H9 (cell line): ENCODE results near the gene RAB3IL1. TPM values are rescaled to one million over a fixed set of nuclear protein-coding genes. Genes with fewer than 3 reads are reported as not detected.
A peak's percentile ranks its signal among the peaks of the same experiment; 100 is the strongest.

Source experiments
- DNase-seq: peaks from one replicate; pipeline ENCODE4 v3.0.0-alpha.2; 2017
- H2AFZ ChIP-seq: one replicate; pipeline ENCODE4 v1.6.1; 2013; ENCODE audit warnings: mild to moderate bottlenecking, low read length, control low read depth, moderate library complexity
- H2AK5ac ChIP-seq: 2 replicates; pipeline ENCODE4 v1.6.1; 2013; ENCODE audit warnings: low read length, control low read depth, mixed read lengths; ENCODE audit not compliant: insufficient read length
- H2BK120ac ChIP-seq: one replicate; pipeline ENCODE4 v1.6.1; 2013; ENCODE audit warnings: low read depth, mild to moderate bottlenecking, low read length, control low read depth, inconsistent platforms; ENCODE audit not compliant: poor library complexity, severe bottlenecking
- H2BK12ac ChIP-seq: 2 replicates; pipeline ENCODE4 v1.6.1; 2013; ENCODE audit warnings: low read length, control low read depth, mixed read lengths, low read depth; ENCODE audit not compliant: insufficient read length
- H2BK15ac ChIP-seq: 2 replicates; pipeline ENCODE4 v1.6.1; 2013; ENCODE audit warnings: low read depth, low read length, control low read depth
- H2BK20ac ChIP-seq: one replicate; pipeline ENCODE4 v1.6.1; 2013; ENCODE audit warnings: low read depth, mild to moderate bottlenecking, low read length, control low read depth, inconsistent platforms; ENCODE audit not compliant: poor library complexity, severe bottlenecking
- H2BK5ac ChIP-seq: 2 replicates; pipeline ENCODE4 v1.6.1; 2013; ENCODE audit warnings: low read length, control low read depth, mixed read lengths; ENCODE audit not compliant: insufficient read length
- H3K14ac ChIP-seq: 2 replicates; pipeline ENCODE4 v1.6.1; 2013; ENCODE audit warnings: low read length, control low read depth; ENCODE audit not compliant: insufficient read depth
- H3K18ac ChIP-seq: 2 replicates; pipeline ENCODE4 v1.6.1; 2013; ENCODE audit warnings: low read depth, mild to moderate bottlenecking, mixed read lengths, low read length, control low read depth; ENCODE audit not compliant: insufficient read length
- H3K23ac ChIP-seq: 2 replicates; pipeline ENCODE4 v1.6.1; 2013; ENCODE audit warnings: low read length, control low read depth, mixed read lengths, low read depth; ENCODE audit not compliant: insufficient read length
- H3K23me2 ChIP-seq: 2 replicates; pipeline ENCODE4 v1.6.1; 2013; ENCODE audit warnings: low read depth, mild to moderate bottlenecking, mixed read lengths, low read length, control low read depth; ENCODE audit not compliant: insufficient read length, poor library complexity, severe bottlenecking
- H3K27ac ChIP-seq: 2 replicates; pipeline ENCODE4 v1.5.1; 2013; ENCODE audit warnings: low read length, control low read depth, mixed read lengths, low read depth; ENCODE audit not compliant: insufficient read length
- H3K27me3 ChIP-seq: 2 replicates; pipeline ENCODE4 v1.6.1; 2013; ENCODE audit warnings: low read length, control low read depth, inconsistent platforms; ENCODE audit not compliant: insufficient read depth
- H3K4ac ChIP-seq: 2 replicates; pipeline ENCODE4 v1.6.1; 2013; ENCODE audit warnings: low read depth, mild to moderate bottlenecking, control low read depth, inconsistent platforms, low read length, moderate library complexity
- H3K4me1 ChIP-seq: 2 replicates; pipeline ENCODE4 v1.6.1; 2013; ENCODE audit warnings: low read length, control low read depth, inconsistent platforms; ENCODE audit not compliant: insufficient read depth
- H3K4me2 ChIP-seq: 2 replicates; pipeline ENCODE4 v1.6.1; 2013; ENCODE audit warnings: low read length, control low read depth, mixed read lengths; ENCODE audit not compliant: insufficient read length, insufficient read depth
- H3K56ac ChIP-seq: 2 replicates; pipeline ENCODE4 v1.6.1; 2013; ENCODE audit warnings: low read depth, mild to moderate bottlenecking, mixed read lengths, low read length, control low read depth; ENCODE audit not compliant: insufficient read length
- H3K79me1 ChIP-seq: 2 replicates; pipeline ENCODE4 v1.6.1; 2013; ENCODE audit warnings: low read depth, mild to moderate bottlenecking, moderate library complexity, low read length, control low read depth, inconsistent platforms; ENCODE audit not compliant: insufficient read depth, poor library complexity, severe bottlenecking
- H3K79me2 ChIP-seq: 2 replicates; pipeline ENCODE4 v1.6.1; 2013; ENCODE audit warnings: low read length, control low read depth, inconsistent platforms; ENCODE audit not compliant: insufficient read depth
- H3K9ac ChIP-seq: 2 replicates; pipeline ENCODE4 v1.6.1; 2013; ENCODE audit warnings: low read length, control low read depth, mixed read lengths; ENCODE audit not compliant: insufficient read length; ENCODE audit errors: extremely low read depth
- H3K9me3 ChIP-seq: one replicate; pipeline ENCODE4 v1.6.1; 2013; ENCODE audit warnings: low read depth, low read length, inconsistent platforms; ENCODE audit not compliant: control insufficient read depth
- H3T11ph ChIP-seq: one replicate; pipeline ENCODE4 v1.6.1; 2013; ENCODE audit warnings: mild to moderate bottlenecking, low read length, control low read depth, inconsistent platforms
- H4K20me1 ChIP-seq: one replicate; pipeline ENCODE4 v1.6.1; 2013; ENCODE audit not compliant: control insufficient read depth, insufficient read length, insufficient read depth
- H4K5ac ChIP-seq: 2 replicates; pipeline ENCODE4 v1.6.1; 2013; ENCODE audit warnings: low read depth, mild to moderate bottlenecking, mixed read lengths, low read length, control low read depth; ENCODE audit not compliant: insufficient read length
- H4K8ac ChIP-seq: replicated peaks from 2 replicates; pipeline ENCODE4 v1.6.1; 2013; ENCODE audit warnings: low read length, control low read depth, mixed read lengths, low read depth; ENCODE audit not compliant: insufficient read length
- H4K91ac ChIP-seq: 2 replicates; pipeline ENCODE4 v1.6.1; 2013; ENCODE audit warnings: low read depth, mild to moderate bottlenecking, moderate library complexity, mixed read lengths, low read length, control low read depth; ENCODE audit not compliant: insufficient read length
- H3K27ac Mint-ChIP-seq, 3 experiments: 2 replicates in 2 of 3; 3 replicates in 1 of 3; pipeline ENCODE4 v1.8.0; 2020 to 2021; ENCODE audit warnings: mixed read lengths in 3 of 3, mild to moderate bottlenecking in 1 of 3, moderate library complexity in 1 of 3
- H3K27me3 Mint-ChIP-seq: 2 replicates; pipeline ENCODE4 v1.8.0; 2021; ENCODE audit warnings: low read depth, mild to moderate bottlenecking, moderate library complexity, mixed read lengths
- H3K36me3 Mint-ChIP-seq, 3 experiments: 2 replicates in 2 of 3; 3 replicates in 1 of 3; pipeline ENCODE4 v1.8.0; 2020 to 2021; ENCODE audit warnings: low read depth in 3 of 3, mixed read lengths in 3 of 3; ENCODE audit not compliant: insufficient read depth in 1 of 3
- H3K4me1 Mint-ChIP-seq, 2 experiments: 2 replicates each; pipeline ENCODE4 v1.8.0; 2020; ENCODE audit warnings: mixed read lengths in 2 of 2
- H3K4me3 Mint-ChIP-seq, 2 experiments: 2 replicates in 1 of 2; 3 replicates in 1 of 2; pipeline ENCODE4 v1.8.0; 2020 to 2021; ENCODE audit warnings: mild to moderate bottlenecking in 2 of 2, mixed read lengths in 2 of 2, moderate library complexity in 1 of 2
- H3K9me3 Mint-ChIP-seq, 2 experiments: 2 replicates in 1 of 2; 3 replicates in 1 of 2; pipeline ENCODE4 v1.8.0; 2020; ENCODE audit warnings: mild to moderate bottlenecking in 2 of 2, mixed read lengths in 2 of 2, moderate library complexity in 1 of 2
- CTCF ChIP-seq: fragments of 200-600 bp; sonication (generic); conservative IDR thresholded peaks from 3 replicates; pipeline ENCODE4 v1.8.0; 2021; ENCODE audit warnings: antibody characterized with exemption, mild to moderate bottlenecking
- WGBS: extraction: QIAGEN DNeasy Blood & Tissue Kit; methylation state at CpG from one replicate; pipeline ENCODE4 v1.1.7; 2013; ENCODE audit warnings: missing lambda C conversion rate, low lambda C conversion rate, mixed read lengths; ENCODE audit not compliant: insufficient read length; ENCODE audit errors: extremely low coverage; 5-methylcytosine and 5-hydroxymethylcytosine counted together
- total RNA-seq: library from RNA; stranded (reverse); gene quantifications from 2 replicates; pipeline ENCODE4 v1.2.1, GENCODE V29; 2021

The RAB3IL1 gene
- total RNA-seq, 1 experiment from 2014 or later: 2.4 TPM

DNA sequence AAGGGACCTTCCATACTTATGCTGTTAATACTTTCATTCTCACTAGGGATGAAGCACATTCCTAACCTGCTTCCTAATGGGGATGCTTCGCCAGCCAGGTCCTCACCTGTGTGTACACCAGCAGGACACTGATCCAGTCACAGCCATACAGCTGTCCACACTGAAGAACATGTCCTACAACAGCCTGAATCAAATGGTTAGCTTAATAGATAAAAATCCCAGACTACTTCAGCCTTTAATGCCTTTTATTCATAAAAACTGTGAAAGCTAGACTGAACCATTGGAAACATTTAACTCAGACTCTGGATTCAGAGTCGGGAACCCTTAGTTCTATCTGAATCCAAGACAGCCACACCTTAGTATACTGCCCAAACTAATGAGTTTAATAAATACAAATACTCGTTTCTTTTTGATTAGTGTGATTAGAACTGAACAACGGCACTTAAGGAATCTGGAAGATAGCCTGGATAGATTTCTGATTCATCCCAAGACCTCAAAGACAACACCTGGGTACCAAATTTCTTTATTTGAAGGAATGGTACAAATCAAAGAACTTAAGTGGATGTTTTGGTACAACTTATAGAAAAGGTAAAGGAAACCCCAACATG, 46.8 kb upstream of the RAB3IL1 start:
- H3K4me2 ChIP-seq: no peak overlapping the region
- peak overlapping the region in 1 of 3 experiments; percentile 86; a peak in 1 of 7 replicates for H3K27ac Mint-ChIP-seq
- H3K79me2 ChIP-seq: peaks cover 14% of the 10 kb centered on the region

More for the DNA sequence above, 46.8 kb upstream of the RAB3IL1 start:
- TF ChIP-seq CTCF: no peak
- DNase-seq: no peak
- H2BK120ac ChIP-seq: no peak overlapping the region
- H3K27ac ChIP-seq: no peak overlapping the region
- Mint-ChIP-seq H3K27me3 (no peaks in the 10 kb centered on the region), H3K9me3 (no peaks in the 10 kb centered on the region; a peak in 1 of 5 replicates), H3K4me3 (0 out of 5 replicates have a peak overlapping the region, but pooled peaks of 1 of the 2 experiments have one; percentile 91), H3K36me3 (peaks cover 29 to 43% (median 39%) of the 10 kb centered on the region in 3 experiments), H3K4me1 (peaks cover 16 to 20% of the 10 kb centered on the region in 2 experiments)
- H3K23ac ChIP-seq: no peak overlapping the region
- H2AK5ac ChIP-seq: no peak overlapping the region
- no peak overlapping the region for H2AFZ ChIP-seq
- no peak overlapping the region for H2BK12ac ChIP-seq
- H3K27me3 ChIP-seq: no peaks in the 10 kb centered on the region
- H3K18ac ChIP-seq: no peak overlapping the region
- H3K9ac ChIP-seq: no peak overlapping the region
- no peak overlapping the region for H2BK15ac ChIP-seq
- no peaks in the 10 kb centered on the region for H4K20me1 ChIP-seq
- H3K56ac ChIP-seq: no peak overlapping the region
- no peak overlapping the region for H4K91ac ChIP-seq
- H3K14ac ChIP-seq: no peak overlapping the region
- peaks cover 3% of the 10 kb centered on the region; the same call in 1 of the 2 replicates for H3K4me1 ChIP-seq
- peaks cover 4% of the 10 kb centered on the region for H3K79me1 ChIP-seq
- H4K5ac ChIP-seq: no peak overlapping the region
- H3T11ph ChIP-seq: no peak overlapping the region
- no peak overlapping the region for H2BK5ac ChIP-seq
- H3K23me2 ChIP-seq: peaks cover 16% of the 10 kb centered on the region
- H3K4ac ChIP-seq: no peak overlapping the region
- no peak overlapping the region for H2BK20ac ChIP-seq
- no peaks in the 10 kb centered on the region for H3K9me3 ChIP-seq
- no CpG with 5 or more reads among the region's 4 CpGs for WGBS
- no peak overlapping the region for H4K8ac ChIP-seq
